OCI-LY1 (cell line): Measurements from ENCODE around the gene HMMR.
A peak's percentile ranks its signal among the peaks of the same experiment; 100 is the strongest.

Source experiments
- H2AFZ ChIP-seq: fragments of 200-600 bp; sonication (generic), shearing (Covaris generic); 2 replicates; pipeline ENCODE4 v1.6.0; 2014; ENCODE audit warnings: antibody characterized with exemption, mild to moderate bottlenecking, low read length
- H3F3A ChIP-seq: fragments of 200-600 bp; sonication (generic), shearing (Covaris generic); 2 replicates; pipeline ENCODE4 v1.6.0; 2014; ENCODE audit warnings: mild to moderate bottlenecking, antibody characterized with exemption, low read length, moderate library complexity; ENCODE audit not compliant: insufficient read depth
- H3K27ac ChIP-seq: fragments of 200-600 bp; sonication (generic); 2 replicates; pipeline ENCODE4 v1.5.1; 2014; ENCODE audit warnings: low read length, mixed run types, mild to moderate bottlenecking, low read depth; ENCODE audit not compliant: poor library complexity, severe bottlenecking
- H3K27me3 ChIP-seq: fragments of 200-600 bp; sonication (generic); 2 replicates; pipeline ENCODE4 v1.6.0; 2014; ENCODE audit warnings: antibody characterized with exemption, mild to moderate bottlenecking, low read length, moderate library complexity; ENCODE audit not compliant: insufficient read depth
- H3K36me3 ChIP-seq: fragments of 200-600 bp; sonication (generic); 2 replicates; pipeline ENCODE4 v1.6.1; 2014; ENCODE audit warnings: mild to moderate bottlenecking, antibody characterized with exemption, low read length, moderate library complexity, mixed read lengths; ENCODE audit not compliant: insufficient read depth
- H3K4me1 ChIP-seq: fragments of 200-600 bp; sonication (generic); 2 replicates; pipeline ENCODE4 v1.5.1; 2014; ENCODE audit warnings: mild to moderate bottlenecking, low read length, moderate library complexity; ENCODE audit not compliant: insufficient read depth, severe bottlenecking
- H3K4me2 ChIP-seq: fragments of 200-600 bp; sonication (generic), shearing (Covaris generic); 2 replicates; pipeline ENCODE4 v1.6.1; 2014; ENCODE audit warnings: low read length
- H3K4me3 ChIP-seq: fragments of 200-600 bp; sonication (generic); 2 replicates; pipeline ENCODE4 v1.5.1; 2014; ENCODE audit warnings: low read length, low read depth, mild to moderate bottlenecking, mixed read lengths; ENCODE audit not compliant: poor library complexity, severe bottlenecking
- H3K79me2 ChIP-seq: fragments of 200-600 bp; shearing (Covaris generic); 2 replicates; pipeline ENCODE4 v1.6.1; 2016; ENCODE audit warnings: mixed run types, low read length, mixed read lengths; ENCODE audit not compliant: insufficient read depth
- H3K9ac ChIP-seq: fragments of 200-600 bp; sonication (generic), shearing (Covaris generic); 2 replicates; pipeline ENCODE4 v1.6.1; 2014; ENCODE audit warnings: mild to moderate bottlenecking, low read length, mixed read lengths
- H3K9me2 ChIP-seq: fragments of 200-600 bp; sonication (generic), shearing (Covaris generic); 2 replicates; pipeline ENCODE4 v1.6.1; 2014; ENCODE audit warnings: low read depth, mild to moderate bottlenecking, low read length, mixed read lengths
- H3K9me3 ChIP-seq: fragments of 200-600 bp; shearing (Covaris generic); 2 replicates; pipeline ENCODE4 v1.6.1; 2014; ENCODE audit warnings: low read length, mixed read lengths
- H4K20me1 ChIP-seq: fragments of 200-600 bp; sonication (generic), shearing (Covaris generic); 2 replicates; pipeline ENCODE4 v1.6.0; 2016; ENCODE audit warnings: mild to moderate bottlenecking, low read length; ENCODE audit not compliant: insufficient read depth
- EZH2 ChIP-seq: fragments of 200-600 bp; sonication (generic), shearing (Covaris generic); IDR thresholded peaks from 2 replicates; pipeline ENCODE4 v1.8.0; 2017; ENCODE audit warnings: borderline replicate concordance, mixed run types, mild to moderate bottlenecking, antibody characterized with exemption, low read length, moderate library complexity, mixed read lengths
- TF ChIP-seq, protein P1 (sequence below): fragments of 200-600 bp; sonication (generic), shearing (Covaris generic); IDR thresholded peaks from 2 replicates; pipeline ENCODE4 v1.5.1; 2017; ENCODE audit warnings: mild to moderate bottlenecking, antibody characterized with exemption, low read length, moderate library complexity, mixed read lengths

HMMR gene

GRCh38 chr5:163456029-163456589 lies 4.3 kb upstream of the HMMR start:
- peaks cover 29% of the 10 kb centered on the region for H3K79me2 ChIP-seq
- H3K9me2 ChIP-seq, result no peaks in the 10 kb centered on the region
- H3F3A ChIP-seq, result no peaks in the 10 kb centered on the region
- no peak overlapping the region for H2AFZ ChIP-seq
- H3K36me3 ChIP-seq, result peaks cover 52% of the 10 kb centered on the region
- no peaks in the 10 kb centered on the region for H4K20me1 ChIP-seq
- H3K9ac ChIP-seq, result no peak overlapping the region
- no peaks in the 10 kb centered on the region for H3K9me3 ChIP-seq
- H3K27ac ChIP-seq, result no peak overlapping the region
- H3K4me3 ChIP-seq, result no peak overlapping the region
- no peaks in the 10 kb centered on the region for H3K27me3 ChIP-seq
- TF ChIP-seq, protein P1, sequence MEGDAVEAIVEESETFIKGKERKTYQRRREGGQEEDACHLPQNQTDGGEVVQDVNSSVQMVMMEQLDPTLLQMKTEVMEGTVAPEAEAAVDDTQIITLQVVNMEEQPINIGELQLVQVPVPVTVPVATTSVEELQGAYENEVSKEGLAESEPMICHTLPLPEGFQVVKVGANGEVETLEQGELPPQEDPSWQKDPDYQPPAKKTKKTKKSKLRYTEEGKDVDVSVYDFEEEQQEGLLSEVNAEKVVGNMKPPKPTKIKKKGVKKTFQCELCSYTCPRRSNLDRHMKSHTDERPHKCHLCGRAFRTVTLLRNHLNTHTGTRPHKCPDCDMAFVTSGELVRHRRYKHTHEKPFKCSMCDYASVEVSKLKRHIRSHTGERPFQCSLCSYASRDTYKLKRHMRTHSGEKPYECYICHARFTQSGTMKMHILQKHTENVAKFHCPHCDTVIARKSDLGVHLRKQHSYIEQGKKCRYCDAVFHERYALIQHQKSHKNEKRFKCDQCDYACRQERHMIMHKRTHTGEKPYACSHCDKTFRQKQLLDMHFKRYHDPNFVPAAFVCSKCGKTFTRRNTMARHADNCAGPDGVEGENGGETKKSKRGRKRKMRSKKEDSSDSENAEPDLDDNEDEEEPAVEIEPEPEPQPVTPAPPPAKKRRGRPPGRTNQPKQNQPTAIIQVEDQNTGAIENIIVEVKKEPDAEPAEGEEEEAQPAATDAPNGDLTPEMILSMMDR, result no peak
- no peak for TF ChIP-seq EZH2
- H3K4me2 ChIP-seq, result no peak overlapping the region
- peaks cover 18% of the 10 kb centered on the region for H3K4me1 ChIP-seq

GRCh38 chr5:163456840-163457239 lies 3.6 kb upstream of the HMMR start:
- no peak overlapping the region for H3K4me3 ChIP-seq
- no peaks in the 10 kb centered on the region for H3K9me3 ChIP-seq
- H3K4me1 ChIP-seq, result peaks cover 19% of the 10 kb centered on the region
- no peak overlapping the region for H3K4me2 ChIP-seq
- no peaks in the 10 kb centered on the region for H3F3A ChIP-seq
- no peak for TF ChIP-seq EZH2
- TF ChIP-seq, protein P1, result no peak
- H3K79me2 ChIP-seq, result peaks cover 31% of the 10 kb centered on the region
- H3K9me2 ChIP-seq, result no peaks in the 10 kb centered on the region
- peaks cover 45% of the 10 kb centered on the region for H3K36me3 ChIP-seq
- no peaks in the 10 kb centered on the region for H4K20me1 ChIP-seq
- no peak overlapping the region for H2AFZ ChIP-seq
- no peak overlapping the region for H3K27ac ChIP-seq
- H3K27me3 ChIP-seq, result no peaks in the 10 kb centered on the region
- no peak overlapping the region for H3K9ac ChIP-seq

DNA sequence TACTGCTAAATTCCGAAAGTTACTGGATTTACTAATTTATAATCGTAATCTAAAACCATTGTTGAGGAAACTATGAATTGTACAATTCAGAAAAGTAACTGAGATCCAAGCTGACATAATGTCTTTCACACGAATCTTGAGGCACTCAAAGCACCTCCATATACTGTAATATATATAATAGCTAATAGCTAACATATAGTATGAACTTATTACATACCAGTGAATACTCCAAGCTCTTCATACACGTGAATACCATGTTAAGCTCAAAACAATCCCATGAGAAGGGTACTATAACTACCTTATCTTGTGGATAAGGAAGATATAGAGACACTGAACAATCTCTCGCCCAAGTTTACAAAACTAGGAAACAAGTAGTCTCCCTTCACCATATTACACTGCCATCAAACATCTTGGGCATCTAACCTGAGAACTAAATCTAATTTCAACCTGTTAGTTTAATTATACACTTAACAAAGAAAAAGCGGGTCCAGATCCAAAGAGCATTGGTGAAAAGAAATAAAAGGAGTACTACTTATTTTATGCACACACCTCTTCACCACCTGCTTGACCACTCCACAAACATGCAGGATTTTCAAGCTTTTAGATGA lies 1.6 kb upstream of the HMMR start:
- H3K4me3 ChIP-seq, result peak overlapping the region; percentile 97
- H4K20me1 ChIP-seq, result no peaks in the 10 kb centered on the region
- no peaks in the 10 kb centered on the region for H3F3A ChIP-seq
- H3K27me3 ChIP-seq, result no peaks in the 10 kb centered on the region
- peak overlapping the region; percentile 94 for H3K27ac ChIP-seq
- H3K4me2 ChIP-seq, result peak overlapping the region; percentile 95
- H2AFZ ChIP-seq, result no peak overlapping the region
- no peaks in the 10 kb centered on the region for H3K9me3 ChIP-seq
- H3K9ac ChIP-seq, result peak overlapping the region; percentile 95
- H3K79me2 ChIP-seq, result peaks cover 51% of the 10 kb centered on the region
- peaks cover 34% of the 10 kb centered on the region for H3K36me3 ChIP-seq
- H3K9me2 ChIP-seq, result no peaks in the 10 kb centered on the region
- H3K4me1 ChIP-seq, result peaks cover 36% of the 10 kb centered on the region
- TF ChIP-seq, protein P1, result no peak
- no peak for TF ChIP-seq EZH2
